ENCODE data around the gene FHOD3.

DNA sequence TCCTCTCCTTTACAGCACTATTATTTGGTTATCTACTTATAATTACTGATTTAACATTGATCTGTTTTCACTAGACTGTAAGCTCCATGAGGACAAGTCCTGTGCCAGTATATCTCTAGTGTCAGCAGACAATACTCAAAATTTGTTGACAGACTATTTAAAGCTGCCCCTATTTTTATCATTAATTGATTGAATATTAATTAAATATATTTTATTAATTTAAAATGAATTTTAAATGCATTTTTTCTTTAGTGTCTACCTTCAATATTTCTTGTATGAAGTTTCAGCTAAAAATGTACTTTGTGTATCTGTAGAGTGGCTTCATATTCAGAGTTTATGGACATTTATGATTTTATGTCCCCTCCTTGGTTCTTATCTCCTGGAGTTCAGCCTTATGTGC, 26.4 kb upstream of the FHOD3 start:
- TF ChIP-seq, protein P1, sequence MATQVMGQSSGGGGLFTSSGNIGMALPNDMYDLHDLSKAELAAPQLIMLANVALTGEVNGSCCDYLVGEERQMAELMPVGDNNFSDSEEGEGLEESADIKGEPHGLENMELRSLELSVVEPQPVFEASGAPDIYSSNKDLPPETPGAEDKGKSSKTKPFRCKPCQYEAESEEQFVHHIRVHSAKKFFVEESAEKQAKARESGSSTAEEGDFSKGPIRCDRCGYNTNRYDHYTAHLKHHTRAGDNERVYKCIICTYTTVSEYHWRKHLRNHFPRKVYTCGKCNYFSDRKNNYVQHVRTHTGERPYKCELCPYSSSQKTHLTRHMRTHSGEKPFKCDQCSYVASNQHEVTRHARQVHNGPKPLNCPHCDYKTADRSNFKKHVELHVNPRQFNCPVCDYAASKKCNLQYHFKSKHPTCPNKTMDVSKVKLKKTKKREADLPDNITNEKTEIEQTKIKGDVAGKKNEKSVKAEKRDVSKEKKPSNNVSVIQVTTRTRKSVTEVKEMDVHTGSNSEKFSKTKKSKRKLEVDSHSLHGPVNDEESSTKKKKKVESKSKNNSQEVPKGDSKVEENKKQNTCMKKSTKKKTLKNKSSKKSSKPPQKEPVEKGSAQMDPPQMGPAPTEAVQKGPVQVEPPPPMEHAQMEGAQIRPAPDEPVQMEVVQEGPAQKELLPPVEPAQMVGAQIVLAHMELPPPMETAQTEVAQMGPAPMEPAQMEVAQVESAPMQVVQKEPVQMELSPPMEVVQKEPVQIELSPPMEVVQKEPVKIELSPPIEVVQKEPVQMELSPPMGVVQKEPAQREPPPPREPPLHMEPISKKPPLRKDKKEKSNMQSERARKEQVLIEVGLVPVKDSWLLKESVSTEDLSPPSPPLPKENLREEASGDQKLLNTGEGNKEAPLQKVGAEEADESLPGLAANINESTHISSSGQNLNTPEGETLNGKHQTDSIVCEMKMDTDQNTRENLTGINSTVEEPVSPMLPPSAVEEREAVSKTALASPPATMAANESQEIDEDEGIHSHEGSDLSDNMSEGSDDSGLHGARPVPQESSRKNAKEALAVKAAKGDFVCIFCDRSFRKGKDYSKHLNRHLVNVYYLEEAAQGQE (IDR thresholded peaks at IDR 0.05; ENCODE audit: insufficient read depth in 1 of 2, low read depth in 2 of 2, low read length in 2 of 2), result no peak
- TF ChIP-seq POLR2AphosphoS5 (IDR thresholded peaks at IDR 0.05; ENCODE audit: low read depth, low read length) (no peak), SIN3A (IDR thresholded peaks at IDR 0.05; ENCODE audit: borderline replicate concordance, insufficient read depth, low read length) (no peak)

Data from PFSK-1 (cell line).